Activated naive CD8-positive, alpha-beta T cell treated with anti-CD3 and anti-CD28 coated beads, Interleukin-2, amount 50 U/mL, for 16 hours (primary cell): ENCODE measurements around the gene FANCC.

Source experiments
- DNase-seq: peaks from one replicate; pipeline ENCODE4 v3.0.0-alpha.2; 2020; ENCODE audit warnings: low read depth, low spot score

The FANCC gene

GRCh38 chr9:95086564-95086955 lies 230.9 kb downstream of the FANCC start:
- DNase-seq: no peak

- no peak for DNase-seq
These were observed 231.5 kb downstream of the FANCC start for GRCh38 chr9:95085861-95086563.

- DNase-seq: no peak
These were observed 232.3 kb downstream of the FANCC start for GRCh38 chr9:95085036-95085770.

- no peak for DNase-seq
These were observed 233.1 kb downstream of the FANCC start for GRCh38 chr9:95084254-95084934.

- no peak for DNase-seq
These were observed 234.3 kb downstream of the FANCC start for GRCh38 chr9:95083086-95083768.

GRCh38 chr9:95082401-95083084 lies 235.0 kb downstream of the FANCC start:
- DNase-seq: no peak

GRCh38 chr9:95081998-95082397 lies 235.5 kb downstream of the FANCC start:
- no peak for DNase-seq

- DNase-seq: no peak
These were observed 236.4 kb downstream of the FANCC start for GRCh38 chr9:95080961-95081647.

- no peak for DNase-seq
These were observed 238.0 kb downstream of the FANCC start for GRCh38 chr9:95079461-95079860.

GRCh38 chr9:95078939-95079338 lies 238.6 kb downstream of the FANCC start:
- DNase-seq: no peak

GRCh38 chr9:95078511-95078910 lies 239.0 kb downstream of the FANCC start:
- DNase-seq: no peak

- no peak for DNase-seq
These were observed 239.6 kb downstream of the FANCC start for GRCh38 chr9:95077766-95078370.

- no peak for DNase-seq
These were observed 240.3 kb downstream of the FANCC start for GRCh38 chr9:95077053-95077765.

- DNase-seq: no peak
These were observed 240.8 kb downstream of the FANCC start for GRCh38 chr9:95076696-95077052.

- DNase-seq: no peak
These were observed 241.8 kb downstream of the FANCC start for GRCh38 chr9:95075700-95076099.

- no peak for DNase-seq
These were observed 242.9 kb downstream of the FANCC start for GRCh38 chr9:95074632-95075031.

- DNase-seq: no peak
These were observed 243.6 kb downstream of the FANCC start for GRCh38 chr9:95073918-95074317.

- DNase-seq: no peak
These were observed 244.4 kb downstream of the FANCC start for GRCh38 chr9:95073042-95073607.

- no peak for DNase-seq
These were observed 245.6 kb downstream of the FANCC start for GRCh38 chr9:95071925-95072324.

GRCh38 chr9:95071450-95071849 lies 246.1 kb downstream of the FANCC start:
- DNase-seq: no peak
